HFFc6 (cell line): ENCODE measurements around the gene SH3BP4. TPM values are rescaled to one million over a fixed set of nuclear protein-coding genes. Genes with fewer than 3 reads are reported as not detected.

Experiments used
- DNase-seq: peaks from one replicate; pipeline ENCODE4 v3.0.0-alpha.2; 2018
- H3K27ac Mint-ChIP-seq: 2 replicates; pipeline ENCODE4 v1.8.0; 2020; ENCODE audit warnings: mild to moderate bottlenecking, mixed read lengths
- H3K27me3 Mint-ChIP-seq: 2 replicates; pipeline ENCODE4 v1.8.0; 2021; ENCODE audit warnings: mild to moderate bottlenecking, moderate library complexity, mixed read lengths; ENCODE audit not compliant: insufficient read depth
- H3K36me3 Mint-ChIP-seq: 2 replicates; pipeline ENCODE4 v1.8.0; 2021; ENCODE audit warnings: low read depth, mixed read lengths
- H3K4me1 Mint-ChIP-seq: 2 replicates; pipeline ENCODE4 v1.8.0; 2020; ENCODE audit warnings: low read depth, mixed read lengths
- H3K4me3 Mint-ChIP-seq: 2 replicates; pipeline ENCODE4 v1.8.0; 2020; ENCODE audit warnings: mild to moderate bottlenecking, moderate library complexity, mixed read lengths
- H3K9me3 Mint-ChIP-seq: 2 replicates; pipeline ENCODE4 v1.8.0; 2020; ENCODE audit warnings: mild to moderate bottlenecking, mixed read lengths
- total RNA-seq, 6 experiments: library from RNA; stranded (reverse); fragmentation: NEBNext Ultra II Directional; extraction: Animal tissue kit (Norgen Biotek cat#: 25700); gene quantifications; 2 replicates in 1 of 6; 3 replicates in 5 of 6; pipeline ENCODE4 v1.2.3, GENCODE V29; 2021
- TF ChIP-seq, protein P1 (sequence below): fragments of 200-600 bp; sonication (generic); IDR thresholded peaks from 2 replicates; pipeline ENCODE4 v1.5.0; 2021; ENCODE audit warnings: antibody characterized with exemption, mild to moderate bottlenecking

The SH3BP4 gene
- total RNA-seq, 6 experiments from 2014 or later, result 82.3 to 98.7 (median 87.8) TPM

- H3K27me3 Mint-ChIP-seq, result peaks cover 2% of the 10 kb centered on the region
- H3K27ac Mint-ChIP-seq, result no peak overlapping the region
- H3K4me3 Mint-ChIP-seq, result no peak overlapping the region
- no peak for DNase-seq
- peaks cover 2% of the 10 kb centered on the region; the same call in 1 of the 2 replicates for H3K4me1 Mint-ChIP-seq
- H3K9me3 Mint-ChIP-seq, result no peaks in the 10 kb centered on the region
- H3K36me3 Mint-ChIP-seq, result peaks cover 49% of the 10 kb centered on the region
- TF ChIP-seq, protein P1, sequence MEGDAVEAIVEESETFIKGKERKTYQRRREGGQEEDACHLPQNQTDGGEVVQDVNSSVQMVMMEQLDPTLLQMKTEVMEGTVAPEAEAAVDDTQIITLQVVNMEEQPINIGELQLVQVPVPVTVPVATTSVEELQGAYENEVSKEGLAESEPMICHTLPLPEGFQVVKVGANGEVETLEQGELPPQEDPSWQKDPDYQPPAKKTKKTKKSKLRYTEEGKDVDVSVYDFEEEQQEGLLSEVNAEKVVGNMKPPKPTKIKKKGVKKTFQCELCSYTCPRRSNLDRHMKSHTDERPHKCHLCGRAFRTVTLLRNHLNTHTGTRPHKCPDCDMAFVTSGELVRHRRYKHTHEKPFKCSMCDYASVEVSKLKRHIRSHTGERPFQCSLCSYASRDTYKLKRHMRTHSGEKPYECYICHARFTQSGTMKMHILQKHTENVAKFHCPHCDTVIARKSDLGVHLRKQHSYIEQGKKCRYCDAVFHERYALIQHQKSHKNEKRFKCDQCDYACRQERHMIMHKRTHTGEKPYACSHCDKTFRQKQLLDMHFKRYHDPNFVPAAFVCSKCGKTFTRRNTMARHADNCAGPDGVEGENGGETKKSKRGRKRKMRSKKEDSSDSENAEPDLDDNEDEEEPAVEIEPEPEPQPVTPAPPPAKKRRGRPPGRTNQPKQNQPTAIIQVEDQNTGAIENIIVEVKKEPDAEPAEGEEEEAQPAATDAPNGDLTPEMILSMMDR, result no peak
These were observed 89.6 kb downstream of the SH3BP4 start for GRCh38 chr2:235041221-235041917.

GRCh38 chr2:235041918-235042575 is 90.2 kb downstream of the SH3BP4 start:
- no peak for DNase-seq
- Mint-ChIP-seq H3K4me3 (no peak overlapping the region), H3K9me3 (no peaks in the 10 kb centered on the region), H3K36me3 (peaks cover 56% of the 10 kb centered on the region), H3K4me1 (peaks cover 8% of the 10 kb centered on the region; the same call in 1 of the 2 replicates), H3K27me3 (peaks cover 5% of the 10 kb centered on the region), H3K27ac (no peak overlapping the region)
- TF ChIP-seq, protein P1, result no peak

DNA sequence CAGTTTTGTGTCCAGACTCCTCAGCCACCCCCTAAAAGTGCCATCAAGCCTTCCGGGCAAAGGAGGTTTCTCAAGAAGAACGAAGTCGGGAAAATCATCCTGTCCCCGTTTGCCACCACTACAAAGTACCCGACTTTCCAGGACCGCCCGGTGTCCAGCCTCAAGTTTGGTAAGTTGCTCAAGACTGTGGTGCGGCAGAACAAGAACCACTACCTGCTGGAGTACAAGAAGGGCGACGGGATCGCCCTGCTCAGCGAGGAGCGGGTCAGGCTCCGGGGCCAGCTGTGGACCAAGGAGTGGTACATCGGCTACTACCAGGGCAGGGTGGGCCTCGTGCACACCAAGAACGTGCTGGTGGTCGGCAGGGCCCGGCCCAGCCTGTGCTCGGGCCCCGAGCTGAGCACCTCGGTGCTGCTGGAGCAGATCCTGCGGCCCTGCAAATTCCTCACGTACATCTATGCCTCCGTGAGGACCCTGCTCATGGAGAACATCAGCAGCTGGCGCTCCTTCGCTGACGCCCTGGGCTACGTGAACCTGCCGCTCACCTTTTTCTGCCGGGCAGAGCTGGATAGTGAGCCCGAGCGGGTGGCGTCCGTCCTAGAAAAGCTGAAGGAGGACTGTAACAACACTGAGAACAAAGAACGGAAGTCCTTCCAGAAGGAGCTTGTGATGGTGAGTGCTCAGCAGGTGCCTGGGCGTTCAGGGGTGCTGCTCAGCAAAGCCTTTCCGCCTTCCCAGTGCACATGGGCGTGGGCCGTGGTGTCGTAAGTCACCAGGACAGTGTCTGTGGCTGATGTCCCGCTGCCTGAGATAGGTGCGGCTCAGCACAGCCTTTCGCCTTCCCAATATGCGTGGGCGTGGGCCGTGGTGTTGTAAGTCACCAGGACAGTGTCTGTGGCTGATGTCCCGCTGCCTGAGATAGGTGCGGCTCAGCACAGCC is 91.0 kb downstream of the SH3BP4 start:
- Mint-ChIP-seq H3K36me3 (peaks cover 57% of the 10 kb centered on the region), H3K4me3 (no peak overlapping the region), H3K4me1 (peaks cover 16% of the 10 kb centered on the region; the same call in 1 of the 2 replicates), H3K27ac (no peak overlapping the region), H3K27me3 (peaks cover 12% of the 10 kb centered on the region), H3K9me3 (no peaks in the 10 kb centered on the region)
- TF ChIP-seq, protein P1, result no peak
- no peak for DNase-seq

DNA sequence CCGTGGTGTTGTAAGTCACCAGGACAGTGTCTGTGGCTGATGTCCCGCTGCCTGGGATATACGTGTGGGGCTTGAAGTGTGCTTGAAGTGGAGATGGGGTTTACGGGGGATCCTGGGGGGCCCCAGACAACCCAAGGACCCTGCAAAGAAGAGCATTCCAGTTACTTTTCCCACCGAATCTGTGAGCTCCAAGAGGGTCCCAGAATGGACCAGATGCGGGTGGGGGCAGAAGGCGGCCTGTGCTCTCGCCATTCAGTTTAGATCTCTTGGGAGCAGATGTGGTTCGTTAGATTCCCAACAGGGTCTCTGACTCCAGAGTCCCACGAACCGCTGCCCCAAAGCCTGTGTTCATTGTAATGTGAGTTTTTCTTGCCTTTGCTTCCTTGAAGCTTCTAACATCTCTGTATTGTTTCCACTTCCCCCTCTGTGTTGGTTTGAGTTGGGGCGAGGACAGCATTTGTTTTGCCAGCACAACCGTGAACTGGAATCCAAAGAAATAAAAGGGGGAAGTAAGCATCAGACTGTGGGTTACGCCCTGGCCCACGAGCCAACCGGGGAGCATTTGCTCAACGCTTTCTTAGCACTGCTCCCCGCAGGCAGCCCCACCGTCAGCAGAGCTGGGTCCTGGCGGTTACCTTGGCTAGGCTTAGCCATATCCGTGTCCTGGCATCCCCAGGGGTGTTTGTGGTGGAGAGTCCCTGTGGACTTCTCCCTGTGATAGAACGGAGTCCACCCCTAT is 92.1 kb downstream of the SH3BP4 start:
- H3K27ac Mint-ChIP-seq, result no peak overlapping the region
- peaks cover 58% of the 10 kb centered on the region for H3K36me3 Mint-ChIP-seq
- H3K4me3 Mint-ChIP-seq, result no peak overlapping the region
- H3K4me1 Mint-ChIP-seq, result peaks cover 24% of the 10 kb centered on the region
- H3K9me3 Mint-ChIP-seq, result no peaks in the 10 kb centered on the region
- TF ChIP-seq, protein P1, result no peak
- no peak for DNase-seq
- peaks cover 18% of the 10 kb centered on the region for H3K27me3 Mint-ChIP-seq
